ENCODE data around the gene RNASE8.

GRCh38 chr14:21056520-21057163, 980 bp upstream of the RNASE8 start:
- no peak for TF ChIP-seq POLR2A (IDR thresholded peaks at IDR 0.05; ENCODE audit: low read depth, low read length)
- TF ChIP-seq TAF1 (IDR thresholded peaks at IDR 0.05; ENCODE audit: borderline replicate concordance, low read depth, low read length): no peak
